ENCODE data around the gene ARHGEF25.
"Not testable (repeated sequence)": the region's sequence is repeated elsewhere in the genome, so short reads cannot be mapped to it uniquely, and the experiment has no call there.

Gene ARHGEF25

DNA sequence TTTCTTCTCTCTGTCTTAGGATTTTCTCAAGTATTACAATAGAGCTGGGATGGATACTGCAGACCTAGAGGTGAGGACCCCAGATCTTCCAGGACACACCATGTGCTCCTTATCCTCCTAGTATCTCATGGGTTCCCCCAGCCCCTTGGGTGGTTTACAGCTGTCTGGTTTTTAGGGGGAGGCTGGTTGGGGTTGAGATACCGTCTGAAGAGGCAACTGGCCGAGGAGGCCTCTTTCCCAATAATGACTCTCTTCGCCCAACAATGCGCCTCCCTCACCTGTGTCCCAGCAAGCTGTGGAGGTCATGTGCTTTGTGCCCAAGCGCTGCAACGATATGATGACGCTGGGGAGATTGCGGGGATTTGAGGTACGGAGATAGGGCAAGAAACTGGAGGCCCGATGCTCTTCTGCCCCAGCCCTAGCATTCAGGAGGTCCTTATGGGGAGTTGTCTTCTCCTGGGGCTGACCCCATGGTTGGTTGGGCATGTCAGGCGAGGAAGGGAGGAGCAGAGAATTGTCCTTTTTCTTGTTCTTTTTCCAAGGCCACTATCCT, 3.8 kb downstream of the ARHGEF25 start:
- Histone ChIP-seq H3K36me3 (ENCODE audit: control insufficient read depth, insufficient read depth, low read length) (no peaks in the 10 kb centered on the region), H3K27me3 (replicated peaks; ENCODE audit: control insufficient read depth, insufficient read depth, low read length, poor library complexity, severe bottlenecking) (peaks cover 30% of the 10 kb centered on the region), H3K4me1 (ENCODE audit: control insufficient read depth, insufficient read depth, low read length, poor library complexity, severe bottlenecking) (peaks cover 27% of the 10 kb centered on the region), H3K4me3 (ENCODE audit: insufficient read depth, low read depth, low read length, poor library complexity, severe bottlenecking) (no peak overlapping the region), H3K27ac (ENCODE audit: insufficient read depth, low read length, poor library complexity, severe bottlenecking) (no peak overlapping the region), H3K9me3 (ENCODE audit: control insufficient read depth, low read length) (no peaks in the 10 kb centered on the region)
- no peak for DNase-seq

- Histone ChIP-seq H3K27me3 (replicated peaks; ENCODE audit: control insufficient read depth, insufficient read depth, low read length, poor library complexity, severe bottlenecking) (peaks cover 35% of the 10 kb centered on the region), H3K36me3 (ENCODE audit: control insufficient read depth, insufficient read depth, low read length) (no peaks in the 10 kb centered on the region), H3K9me3 (ENCODE audit: control insufficient read depth, low read length) (no peaks in the 10 kb centered on the region), H3K4me1 (ENCODE audit: control insufficient read depth, insufficient read depth, low read length, poor library complexity, severe bottlenecking) (peaks cover 27% of the 10 kb centered on the region), H3K27ac (ENCODE audit: insufficient read depth, low read length, poor library complexity, severe bottlenecking) (no peak overlapping the region), H3K4me3 (ENCODE audit: insufficient read depth, low read depth, low read length, poor library complexity, severe bottlenecking) (no peak overlapping the region)
- no peak for DNase-seq
Measured at GRCh38 chr12:57615637-57616036, 4.4 kb downstream of the ARHGEF25 start.

GRCh38 chr12:57616383-57617101, 5.3 kb downstream of the ARHGEF25 start:
- DNase-seq: no peak
- Histone ChIP-seq H3K27ac (ENCODE audit: insufficient read depth, low read length, poor library complexity, severe bottlenecking) (no peak overlapping the region), H3K36me3 (ENCODE audit: control insufficient read depth, insufficient read depth, low read length) (no peaks in the 10 kb centered on the region), H3K4me1 (ENCODE audit: control insufficient read depth, insufficient read depth, low read length, poor library complexity, severe bottlenecking) (peaks cover 27% of the 10 kb centered on the region), H3K9me3 (ENCODE audit: control insufficient read depth, low read length) (no peaks in the 10 kb centered on the region), H3K4me3 (ENCODE audit: insufficient read depth, low read depth, low read length, poor library complexity, severe bottlenecking) (no peak overlapping the region), H3K27me3 (replicated peaks; ENCODE audit: control insufficient read depth, insufficient read depth, low read length, poor library complexity, severe bottlenecking) (peaks cover 41% of the 10 kb centered on the region)

GRCh38 chr12:57617942-57618341, 6.7 kb downstream of the ARHGEF25 start:
- H3K4me3 ChIP-seq (ENCODE audit: insufficient read depth, low read depth, low read length, poor library complexity, severe bottlenecking): no peak overlapping the region
- peaks cover 27% of the 10 kb centered on the region for H3K4me1 ChIP-seq (ENCODE audit: control insufficient read depth, insufficient read depth, low read length, poor library complexity, severe bottlenecking)
- H3K27ac ChIP-seq (ENCODE audit: insufficient read depth, low read length, poor library complexity, severe bottlenecking): no peak overlapping the region
- H3K27me3 ChIP-seq (replicated peaks; ENCODE audit: control insufficient read depth, insufficient read depth, low read length, poor library complexity, severe bottlenecking): peaks cover 51% of the 10 kb centered on the region
- no peaks in the 10 kb centered on the region for H3K9me3 ChIP-seq (ENCODE audit: control insufficient read depth, low read length)
- no peaks in the 10 kb centered on the region for H3K36me3 ChIP-seq (ENCODE audit: control insufficient read depth, insufficient read depth, low read length)
- DNase-seq: no peak

DNA sequence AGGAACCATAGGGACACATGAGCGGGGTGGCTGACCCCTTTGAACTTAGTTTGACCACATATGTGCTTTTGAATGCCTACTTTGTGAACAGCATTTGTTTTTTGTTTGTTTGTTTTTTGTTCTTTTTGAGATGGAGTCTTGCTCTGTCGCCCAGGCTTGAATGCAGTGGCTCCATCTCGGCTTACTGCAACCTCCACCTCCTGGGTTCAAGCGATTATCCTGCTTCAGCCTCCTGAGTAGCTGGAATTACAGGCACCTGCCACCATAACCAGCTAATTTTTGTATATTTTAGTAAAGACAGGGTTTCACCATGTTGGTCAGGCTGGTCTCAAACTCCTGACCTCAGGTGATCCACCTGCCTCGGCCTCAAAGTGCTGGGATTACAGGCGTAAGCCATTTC, 7.2 kb downstream of the ARHGEF25 start:
- not testable (repeated sequence) for H3K4me3 ChIP-seq (ENCODE audit: insufficient read depth, low read depth, low read length, poor library complexity, severe bottlenecking); DNase-seq; H3K36me3 ChIP-seq (ENCODE audit: control insufficient read depth, insufficient read depth, low read length); H3K9me3 ChIP-seq (ENCODE audit: control insufficient read depth, low read length); H3K27ac ChIP-seq (ENCODE audit: insufficient read depth, low read length, poor library complexity, severe bottlenecking)
- H3K27me3 ChIP-seq (replicated peaks; ENCODE audit: control insufficient read depth, insufficient read depth, low read length, poor library complexity, severe bottlenecking): peaks cover 56% of the 10 kb centered on the region
- H3K4me1 ChIP-seq (ENCODE audit: control insufficient read depth, insufficient read depth, low read length, poor library complexity, severe bottlenecking): peaks cover 27% of the 10 kb centered on the region

GRCh38 chr12:57618966-57619433, 7.8 kb downstream of the ARHGEF25 start:
- Histone ChIP-seq H3K9me3 (ENCODE audit: control insufficient read depth, low read length) (no peaks in the 10 kb centered on the region), H3K36me3 (ENCODE audit: control insufficient read depth, insufficient read depth, low read length) (no peaks in the 10 kb centered on the region), H3K27me3 (replicated peaks; ENCODE audit: control insufficient read depth, insufficient read depth, low read length, poor library complexity, severe bottlenecking) (peaks cover 62% of the 10 kb centered on the region), H3K4me1 (ENCODE audit: control insufficient read depth, insufficient read depth, low read length, poor library complexity, severe bottlenecking) (peaks cover 27% of the 10 kb centered on the region), H3K4me3 (ENCODE audit: insufficient read depth, low read depth, low read length, poor library complexity, severe bottlenecking) (no peak overlapping the region), H3K27ac (ENCODE audit: insufficient read depth, low read length, poor library complexity, severe bottlenecking) (no peak overlapping the region)
- DNase-seq: no peak

DNA sequence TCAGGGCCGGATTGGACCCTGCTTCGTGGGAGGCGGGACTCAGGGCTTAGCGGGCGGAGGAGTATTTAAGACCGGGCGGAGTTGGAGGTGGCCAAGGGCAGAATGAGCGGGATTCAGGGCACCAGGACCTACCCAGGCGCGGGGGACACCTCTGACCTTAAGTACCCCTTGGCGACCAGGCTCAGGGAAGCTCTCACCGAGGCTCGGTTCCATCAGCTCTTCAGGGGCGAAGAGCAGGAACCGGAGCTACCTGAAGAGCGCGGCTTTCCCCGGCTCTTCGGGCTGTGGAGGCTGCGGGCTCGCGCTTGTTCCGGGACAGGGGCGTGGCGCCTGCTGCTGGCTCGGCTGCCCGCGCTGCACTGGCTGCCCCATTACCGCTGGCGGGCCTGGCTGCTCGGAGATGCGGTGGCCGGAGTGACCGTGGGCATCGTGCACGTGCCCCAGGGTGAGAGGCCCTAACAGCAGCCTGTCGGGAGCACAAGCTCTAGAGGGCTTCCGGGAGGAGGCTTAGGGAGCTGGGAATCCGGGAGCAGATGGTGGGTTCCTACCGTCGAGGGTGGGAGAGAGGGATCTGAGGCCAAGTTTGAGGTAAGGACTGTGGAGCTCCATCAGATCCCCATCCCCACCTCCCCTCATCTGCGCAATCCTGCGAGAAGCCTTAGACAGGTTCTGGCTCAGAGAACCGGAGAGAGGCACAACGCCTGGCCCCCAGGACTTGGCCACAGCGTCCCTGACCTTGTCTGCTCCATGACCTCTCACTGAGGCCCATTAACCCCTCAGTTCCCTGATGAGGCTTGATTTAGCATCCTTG, 8.4 kb downstream of the ARHGEF25 start:
- no peak overlapping the region for H3K4me3 ChIP-seq (ENCODE audit: insufficient read depth, low read depth, low read length, poor library complexity, severe bottlenecking)
- H3K4me1 ChIP-seq (ENCODE audit: control insufficient read depth, insufficient read depth, low read length, poor library complexity, severe bottlenecking): peaks cover 27% of the 10 kb centered on the region
- no peaks in the 10 kb centered on the region for H3K36me3 ChIP-seq (ENCODE audit: control insufficient read depth, insufficient read depth, low read length)
- no peaks in the 10 kb centered on the region for H3K9me3 ChIP-seq (ENCODE audit: control insufficient read depth, low read length)
- H3K27me3 ChIP-seq (replicated peaks; ENCODE audit: control insufficient read depth, insufficient read depth, low read length, poor library complexity, severe bottlenecking): peaks cover 66% of the 10 kb centered on the region
- no peak overlapping the region for H3K27ac ChIP-seq (ENCODE audit: insufficient read depth, low read length, poor library complexity, severe bottlenecking)
- DNase-seq: no peak

GRCh38 chr12:57620245-57620935, 9.2 kb downstream of the ARHGEF25 start:
- no peak for DNase-seq

GRCh38 chr12:57620936-57621496, 9.8 kb downstream of the ARHGEF25 start:
- Histone ChIP-seq H3K27ac (ENCODE audit: insufficient read depth, low read length, poor library complexity, severe bottlenecking) (no peak overlapping the region), H3K4me1 (ENCODE audit: control insufficient read depth, insufficient read depth, low read length, poor library complexity, severe bottlenecking) (peaks cover 27% of the 10 kb centered on the region), H3K36me3 (ENCODE audit: control insufficient read depth, insufficient read depth, low read length) (no peaks in the 10 kb centered on the region), H3K27me3 (replicated peaks; ENCODE audit: control insufficient read depth, insufficient read depth, low read length, poor library complexity, severe bottlenecking) (peaks cover 79% of the 10 kb centered on the region), H3K4me3 (ENCODE audit: insufficient read depth, low read depth, low read length, poor library complexity, severe bottlenecking) (peak overlapping the region; percentile 55), H3K9me3 (ENCODE audit: control insufficient read depth, low read length) (no peaks in the 10 kb centered on the region)
- no peak for DNase-seq

More at GRCh38 chr12:57620245-57620935, 9.2 kb downstream of the ARHGEF25 start:
- peaks cover 74% of the 10 kb centered on the region for H3K27me3 ChIP-seq (replicated peaks; ENCODE audit: control insufficient read depth, insufficient read depth, low read length, poor library complexity, severe bottlenecking)
- H3K9me3 ChIP-seq (ENCODE audit: control insufficient read depth, low read length): no peaks in the 10 kb centered on the region
- H3K27ac ChIP-seq (ENCODE audit: insufficient read depth, low read length, poor library complexity, severe bottlenecking): no peak overlapping the region
- H3K4me1 ChIP-seq (ENCODE audit: control insufficient read depth, insufficient read depth, low read length, poor library complexity, severe bottlenecking): peaks cover 27% of the 10 kb centered on the region
- H3K4me3 ChIP-seq (ENCODE audit: insufficient read depth, low read depth, low read length, poor library complexity, severe bottlenecking): peak overlapping the region; percentile 55
- H3K36me3 ChIP-seq (ENCODE audit: control insufficient read depth, insufficient read depth, low read length): no peaks in the 10 kb centered on the region
